RWPE2 (cell line): ENCODE measurements around the gene MYPOP.
A peak's percentile ranks its signal among the peaks of the same experiment; 100 is the strongest.

Experiments used
- ATAC-seq: fragments of 200-7000 bp; cut with Tn5 transposase; 3 replicates; pipeline ENCODE4 v1.9.1; 2021; ENCODE audit warnings: low read depth
- DNase-seq: peaks from one replicate; pipeline ENCODE4 v3.0.0-alpha.2; 2020; ENCODE audit warnings: low spot score
- H3K27ac ChIP-seq: fragments of 450-650 bp; 2 replicates; pipeline ENCODE4 v1.5.1; 2017; ENCODE audit warnings: mild to moderate bottlenecking; ENCODE audit not compliant: poor library complexity, severe bottlenecking
- H3K27me3 ChIP-seq: fragments of 250-450 bp; sonication (Bioruptor Pico); 2 replicates; pipeline ENCODE4 v1.5.1; 2021; ENCODE audit warnings: mild to moderate bottlenecking, moderate library complexity; ENCODE audit not compliant: insufficient read depth, poor library complexity, severe bottlenecking
- H3K36me3 ChIP-seq: fragments of 250-450 bp; sonication (Bioruptor Pico); 2 replicates; pipeline ENCODE4 v1.5.1; 2020; ENCODE audit warnings: low read depth, mild to moderate bottlenecking, moderate library complexity
- H3K4me1 ChIP-seq: fragments of 250-450 bp; sonication (Bioruptor Pico); 2 replicates; pipeline ENCODE4 v1.5.1; 2021; ENCODE audit warnings: mild to moderate bottlenecking, moderate library complexity; ENCODE audit not compliant: insufficient read depth, poor library complexity, severe bottlenecking
- H3K4me3 ChIP-seq: fragments of 250-450 bp; sonication (Bioruptor Pico); 2 replicates; pipeline ENCODE4 v1.5.1; 2021; ENCODE audit warnings: mild to moderate bottlenecking, moderate library complexity; ENCODE audit not compliant: severe bottlenecking
- H3K9me3 ChIP-seq: fragments of 250-450 bp; sonication (Bioruptor Pico); 2 replicates; pipeline ENCODE4 v1.5.1; 2021; ENCODE audit warnings: mild to moderate bottlenecking, moderate library complexity; ENCODE audit not compliant: severe bottlenecking
- TF ChIP-seq, protein P1 (sequence below): fragments of 450-650 bp; IDR thresholded peaks from one replicate; pipeline ENCODE4 v1.5.1; 2017; ENCODE audit warnings: mild to moderate bottlenecking, moderate library complexity; ENCODE audit not compliant: poor library complexity, severe bottlenecking

The MYPOP gene

DNA sequence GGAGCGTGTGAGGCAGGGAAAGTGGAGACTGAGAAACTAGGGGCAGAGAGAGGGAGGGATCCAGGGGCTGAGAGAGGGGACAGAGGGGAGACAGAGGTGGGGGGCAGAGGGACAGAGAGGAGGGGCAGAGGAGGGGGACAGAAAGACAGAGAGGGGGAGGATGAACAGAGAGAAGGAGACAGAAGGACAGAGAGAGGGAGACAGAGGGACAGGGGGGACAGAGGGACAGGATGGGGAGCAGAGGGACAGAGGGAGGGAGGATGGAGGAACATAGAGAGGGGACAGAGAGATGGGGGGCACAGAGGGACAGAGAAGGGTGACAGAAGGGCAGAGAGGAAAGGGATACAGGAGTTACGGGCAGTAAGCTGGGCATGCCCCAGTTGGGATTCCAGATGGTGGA is 26.8 kb upstream of the MYPOP start:
- TF ChIP-seq, protein P1, sequence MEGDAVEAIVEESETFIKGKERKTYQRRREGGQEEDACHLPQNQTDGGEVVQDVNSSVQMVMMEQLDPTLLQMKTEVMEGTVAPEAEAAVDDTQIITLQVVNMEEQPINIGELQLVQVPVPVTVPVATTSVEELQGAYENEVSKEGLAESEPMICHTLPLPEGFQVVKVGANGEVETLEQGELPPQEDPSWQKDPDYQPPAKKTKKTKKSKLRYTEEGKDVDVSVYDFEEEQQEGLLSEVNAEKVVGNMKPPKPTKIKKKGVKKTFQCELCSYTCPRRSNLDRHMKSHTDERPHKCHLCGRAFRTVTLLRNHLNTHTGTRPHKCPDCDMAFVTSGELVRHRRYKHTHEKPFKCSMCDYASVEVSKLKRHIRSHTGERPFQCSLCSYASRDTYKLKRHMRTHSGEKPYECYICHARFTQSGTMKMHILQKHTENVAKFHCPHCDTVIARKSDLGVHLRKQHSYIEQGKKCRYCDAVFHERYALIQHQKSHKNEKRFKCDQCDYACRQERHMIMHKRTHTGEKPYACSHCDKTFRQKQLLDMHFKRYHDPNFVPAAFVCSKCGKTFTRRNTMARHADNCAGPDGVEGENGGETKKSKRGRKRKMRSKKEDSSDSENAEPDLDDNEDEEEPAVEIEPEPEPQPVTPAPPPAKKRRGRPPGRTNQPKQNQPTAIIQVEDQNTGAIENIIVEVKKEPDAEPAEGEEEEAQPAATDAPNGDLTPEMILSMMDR: no peak
- Histone ChIP-seq H3K4me1 (no peaks in the 10 kb centered on the region), H3K27me3 (no peaks in the 10 kb centered on the region), H3K4me3 (no peak overlapping the region), H3K9me3 (no peaks in the 10 kb centered on the region), H3K27ac (no peak overlapping the region), H3K36me3 (no peaks in the 10 kb centered on the region)
- no peak for ATAC-seq
- no peak for DNase-seq

DNA sequence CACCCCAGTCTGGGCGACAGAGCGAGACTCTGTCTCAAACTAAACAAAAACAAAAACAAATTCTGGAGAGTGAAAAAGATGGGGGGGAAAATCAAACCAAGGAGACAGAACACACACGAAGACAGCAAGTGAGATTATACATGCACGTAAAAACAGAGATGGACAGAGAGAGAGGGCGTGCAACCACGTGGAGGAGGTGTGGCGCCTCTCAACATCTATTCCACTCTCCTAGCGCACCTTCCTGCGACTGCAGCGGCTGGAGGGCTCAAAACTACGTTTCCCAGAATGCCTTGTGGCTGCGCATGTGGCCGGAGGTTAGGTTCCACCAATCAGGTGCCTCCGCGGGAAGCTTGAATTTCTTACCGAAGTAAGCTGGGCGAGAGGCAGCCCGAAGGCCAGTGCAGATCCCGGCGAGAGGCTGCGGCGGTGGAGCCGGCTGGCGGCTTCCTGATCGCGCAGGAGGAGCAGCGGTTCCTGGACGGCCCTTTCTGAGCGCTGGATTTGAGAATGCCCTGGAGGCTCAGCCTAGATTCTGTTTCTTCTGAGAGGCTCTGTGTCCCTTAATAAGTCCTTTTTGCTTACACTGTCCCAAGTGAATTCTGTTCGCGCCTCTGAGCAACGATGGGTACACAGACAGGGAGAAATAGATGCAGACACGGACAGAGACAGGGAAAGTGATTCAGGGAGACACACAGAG is 25.3 kb upstream of the MYPOP start:
- Histone ChIP-seq H3K9me3 (no peaks in the 10 kb centered on the region), H3K4me3 (peak overlapping the region; percentile 15), H3K27me3 (no peaks in the 10 kb centered on the region), H3K36me3 (no peaks in the 10 kb centered on the region), H3K4me1 (no peaks in the 10 kb centered on the region), H3K27ac (no peak overlapping the region)
- TF ChIP-seq, protein P1: peak; percentile 21
- DNase-seq: peak; percentile 91
- peak; percentile 97 for ATAC-seq

DNA sequence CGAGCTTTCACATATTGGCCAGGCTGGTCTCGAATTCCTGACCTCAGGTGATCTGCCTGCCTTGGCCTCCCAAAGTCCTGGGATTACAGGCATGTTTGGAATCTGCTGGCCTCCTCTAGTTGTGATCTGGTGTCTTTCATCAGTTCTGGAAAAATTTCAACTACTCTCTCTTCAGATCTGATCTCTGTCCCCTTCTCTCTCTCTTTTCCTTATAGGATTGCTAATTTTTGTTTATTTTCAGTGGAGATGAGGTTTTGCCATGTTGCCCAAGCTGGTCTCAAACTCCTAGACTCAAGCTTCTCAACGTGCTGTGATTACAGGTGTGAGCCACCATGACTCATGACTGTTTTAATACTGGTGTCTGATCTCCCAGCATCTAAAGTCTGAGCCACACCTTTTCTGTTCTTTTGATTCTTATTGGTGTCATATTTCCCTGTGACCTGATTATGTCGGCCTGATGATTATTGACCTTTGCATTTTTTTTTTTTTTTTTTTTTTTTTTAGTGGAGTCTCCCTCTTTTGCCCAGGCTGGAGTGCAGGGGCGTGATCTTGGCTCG is 22.6 kb upstream of the MYPOP start:
- no peak overlapping the region for H3K4me3 ChIP-seq
- no peak overlapping the region for H3K27ac ChIP-seq
- no peaks in the 10 kb centered on the region for H3K9me3 ChIP-seq
- TF ChIP-seq, protein P1: no peak
- ATAC-seq: peak; percentile 43; the same call in 1 of the 3 replicates
- H3K4me1 ChIP-seq: no peaks in the 10 kb centered on the region
- DNase-seq: no peak
- H3K27me3 ChIP-seq: no peaks in the 10 kb centered on the region
- no peaks in the 10 kb centered on the region for H3K36me3 ChIP-seq

DNA sequence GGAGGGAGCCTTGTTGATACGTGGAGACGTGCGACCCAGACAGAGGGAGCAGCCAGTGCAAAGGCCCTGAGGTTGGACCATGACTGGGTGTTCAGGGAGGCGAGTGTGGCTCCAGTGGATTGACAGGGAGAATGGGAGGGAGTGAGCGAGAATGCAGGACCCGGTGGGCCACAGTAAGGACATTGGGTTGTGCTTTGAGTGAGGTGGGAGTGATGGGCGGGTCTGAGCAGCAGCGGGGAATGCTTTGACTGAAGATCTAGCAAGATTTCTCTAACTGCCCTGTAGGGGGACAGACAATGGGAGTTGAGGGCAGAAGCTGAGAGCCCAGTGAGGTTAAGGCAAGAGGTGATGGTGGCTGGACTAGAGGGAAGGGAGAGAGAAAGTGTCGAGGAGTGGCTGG is 19.9 kb upstream of the MYPOP start:
- no peaks in the 10 kb centered on the region for H3K4me1 ChIP-seq
- ATAC-seq (no peak), DNase-seq (no peak)
- H3K9me3 ChIP-seq: no peaks in the 10 kb centered on the region
- no peak overlapping the region for H3K27ac ChIP-seq
- H3K27me3 ChIP-seq: no peaks in the 10 kb centered on the region
- no peaks in the 10 kb centered on the region for H3K36me3 ChIP-seq
- TF ChIP-seq, protein P1: no peak
- H3K4me3 ChIP-seq: no peak overlapping the region

DNA sequence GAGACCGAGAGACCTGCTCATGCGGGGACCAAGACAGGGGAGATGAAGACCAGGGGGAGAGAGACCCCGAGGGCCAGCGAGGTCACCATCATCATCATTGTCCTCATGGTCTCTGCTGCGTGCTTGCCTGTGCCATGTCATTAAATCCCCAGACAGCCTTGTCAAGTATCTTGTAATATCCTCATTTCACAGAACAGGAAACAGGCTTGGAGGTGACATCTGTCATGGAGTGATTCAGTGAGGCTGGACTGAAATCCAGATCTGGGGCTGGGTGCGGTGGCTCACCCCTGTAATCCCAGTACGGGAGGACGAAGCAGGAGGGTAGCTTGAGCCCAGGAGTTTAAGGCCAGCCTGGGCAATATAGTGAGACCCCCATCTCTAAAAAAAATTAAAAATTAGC is 18.0 kb upstream of the MYPOP start:
- no peaks in the 10 kb centered on the region for H3K4me1 ChIP-seq
- H3K4me3 ChIP-seq: no peak overlapping the region
- H3K27me3 ChIP-seq: no peaks in the 10 kb centered on the region
- DNase-seq (no peak), ATAC-seq (no peak)
- no peak overlapping the region for H3K27ac ChIP-seq
- no peaks in the 10 kb centered on the region for H3K36me3 ChIP-seq
- no peaks in the 10 kb centered on the region for H3K9me3 ChIP-seq
- TF ChIP-seq, protein P1: no peak
